ENCODE measurements around the gene CLMN.

Gene CLMN

GRCh38 chr14:95185033-95185766, 134.5 kb downstream of the CLMN start:
- no peak for TF ChIP-seq CTCF (IDR thresholded peaks at IDR 0.05)

GRCh38 chr14:95184413-95184790, 135.3 kb downstream of the CLMN start:
- no peak for TF ChIP-seq CTCF (IDR thresholded peaks at IDR 0.05)

GRCh38 chr14:95183532-95184412, 135.9 kb downstream of the CLMN start:
- no peak for TF ChIP-seq CTCF (IDR thresholded peaks at IDR 0.05)

GRCh38 chr14:95183082-95183481, 136.6 kb downstream of the CLMN start:
- no peak for TF ChIP-seq CTCF (IDR thresholded peaks at IDR 0.05)

GRCh38 chr14:95182379-95182778, 137.3 kb downstream of the CLMN start:
- TF ChIP-seq CTCF (IDR thresholded peaks at IDR 0.05), result no peak

GRCh38 chr14:95180966-95181741, 138.6 kb downstream of the CLMN start:
- TF ChIP-seq CTCF (IDR thresholded peaks at IDR 0.05), result no peak

GRCh38 chr14:95174184-95174792, 145.4 kb downstream of the CLMN start:
- TF ChIP-seq CTCF (IDR thresholded peaks at IDR 0.05), result peak; percentile 14; the same call in 1 of the 2 replicates
